Retinal pigment epithelial cell (primary cell): ENCODE data around the gene WNT7B.

Source experiments
- DNase-seq: peaks from one replicate; pipeline ENCODE4 v3.0.0-alpha.2; 2010; ENCODE audit warnings: low read depth
- H3K4me3 ChIP-seq: 2 replicates; pipeline ENCODE4 v1.5.1; 2011; ENCODE audit warnings: mild to moderate bottlenecking, low read length, control low read depth, moderate library complexity
- TF ChIP-seq, protein P1 (sequence below): conservative IDR thresholded peaks from 2 replicates; pipeline ENCODE4 v1.5.1; 2011; ENCODE audit warnings: low read depth, low read length, control low read depth, inconsistent platforms

The WNT7B gene

GRCh38 chr22:45872659-45873263, 104.2 kb downstream of the WNT7B start:
- no peak overlapping the region for H3K4me3 ChIP-seq
- no peak for DNase-seq
- TF ChIP-seq, protein P1, sequence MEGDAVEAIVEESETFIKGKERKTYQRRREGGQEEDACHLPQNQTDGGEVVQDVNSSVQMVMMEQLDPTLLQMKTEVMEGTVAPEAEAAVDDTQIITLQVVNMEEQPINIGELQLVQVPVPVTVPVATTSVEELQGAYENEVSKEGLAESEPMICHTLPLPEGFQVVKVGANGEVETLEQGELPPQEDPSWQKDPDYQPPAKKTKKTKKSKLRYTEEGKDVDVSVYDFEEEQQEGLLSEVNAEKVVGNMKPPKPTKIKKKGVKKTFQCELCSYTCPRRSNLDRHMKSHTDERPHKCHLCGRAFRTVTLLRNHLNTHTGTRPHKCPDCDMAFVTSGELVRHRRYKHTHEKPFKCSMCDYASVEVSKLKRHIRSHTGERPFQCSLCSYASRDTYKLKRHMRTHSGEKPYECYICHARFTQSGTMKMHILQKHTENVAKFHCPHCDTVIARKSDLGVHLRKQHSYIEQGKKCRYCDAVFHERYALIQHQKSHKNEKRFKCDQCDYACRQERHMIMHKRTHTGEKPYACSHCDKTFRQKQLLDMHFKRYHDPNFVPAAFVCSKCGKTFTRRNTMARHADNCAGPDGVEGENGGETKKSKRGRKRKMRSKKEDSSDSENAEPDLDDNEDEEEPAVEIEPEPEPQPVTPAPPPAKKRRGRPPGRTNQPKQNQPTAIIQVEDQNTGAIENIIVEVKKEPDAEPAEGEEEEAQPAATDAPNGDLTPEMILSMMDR: no peak

- TF ChIP-seq, protein P1: no peak
- DNase-seq: no peak
- H3K4me3 ChIP-seq: no peak overlapping the region
These were observed 105.2 kb downstream of the WNT7B start for GRCh38 chr22:45871721-45872120.
